K562 (cell line): ENCODE measurements around the gene ZNF598. TPM values are rescaled to one million over a fixed set of nuclear protein-coding genes. Genes with fewer than 3 reads are reported as not detected.
A peak's percentile ranks its signal among the peaks of the same experiment; 100 is the strongest.

Source experiments
- ATAC-seq: fragments of 200-7000 bp; cut with Tn5 transposase; 3 replicates; pipeline ENCODE4 v1.9.1; 2020; ENCODE audit warnings: moderate library complexity
- BruUV-seq: library from RNA; stranded (reverse); fragments of 400-500 nt; replicated peaks from 2 replicates; lab custom pipeline; 2021; lab: Mats Ljungman, UMichigan
- CTCF ChIA-PET: fragments of 300-600 bp; formaldehyde crosslinking; extraction: SDS; loops from one replicate; lab custom pipeline; 2021; ENCODE audit warnings: low intra/inter-chr PET ratio; lab: Yijun Ruan, JAX
- POLR2A ChIA-PET: fragments of 300-600, 350-650 bp; sonication (Branson Sonifier 250); formaldehyde crosslinking; extraction: SDS; loops from one replicate; lab custom pipeline; 2021; ENCODE audit warnings: antibody characterized with exemption, inconsistent platforms; lab: Yijun Ruan, JAX
- DNase-seq, 4 experiments: peaks; one replicate each; pipeline versions ENCODE4 v3.0.0 to v3.0.0-alpha.2; 2011 to 2018; ENCODE audit warnings: low spot score in 3 of 4, mixed read lengths in 3 of 4; ENCODE audit errors: extremely low read depth in 1 of 4
- FAIRE-seq: peaks from 2 replicates; lab custom pipeline; 2011; peaks lifted over from hg19 to GRCh38; lab: Jason Lieb, UNC
- H2AFZ ChIP-seq: 2 replicates; pipeline ENCODE4 v1.6.0; 2011; ENCODE audit warnings: low read depth, low read length, control low read depth, inconsistent platforms
- H3K27ac ChIP-seq: fragments of 200-600 bp; 3 replicates; pipeline ENCODE4 v1.8.0; 2011; ENCODE audit warnings: low read depth, mild to moderate bottlenecking, control low read depth, inconsistent platforms, low read length, moderate library complexity, mixed read lengths; ENCODE audit errors: extremely low read depth
- H3K27me3 ChIP-seq, 2 experiments: fragments of 300-600 bp in 1 of 2; 2 replicates in 1 of 2; 3 replicates in 1 of 2; pipeline versions ENCODE4 v1.6.0 to v1.8.0; 2011; ENCODE audit warnings: inconsistent platforms in 2 of 2, low read length in 2 of 2, mild to moderate bottlenecking in 1 of 2, mixed read lengths in 1 of 2, moderate library complexity in 1 of 2; ENCODE audit not compliant: control insufficient read depth in 2 of 2, insufficient read depth in 2 of 2
- H3K36me3 ChIP-seq: fragments of 300-600 bp; 3 replicates; pipeline ENCODE4 v1.8.0; 2011; ENCODE audit warnings: mild to moderate bottlenecking, low read length, inconsistent platforms; ENCODE audit not compliant: control insufficient read depth, insufficient read depth
- H3K4me1 ChIP-seq, 2 experiments: fragments of 200-600 bp in 1 of 2; replicated peaks in 1 of 2; 2 replicates in 1 of 2; 3 replicates in 1 of 2; pipeline versions ENCODE4 v1.5.1 to v1.8.0; 2011; ENCODE audit warnings: inconsistent platforms in 2 of 2, low read length in 2 of 2, mild to moderate bottlenecking in 1 of 2, mixed read lengths in 1 of 2, moderate library complexity in 1 of 2; ENCODE audit not compliant: control insufficient read depth in 2 of 2, insufficient read depth in 2 of 2
- H3K4me2 ChIP-seq: 2 replicates; pipeline ENCODE4 v1.6.1; 2011; ENCODE audit warnings: low read length, control low read depth, inconsistent platforms, mixed read lengths; ENCODE audit not compliant: insufficient read depth
- H3K4me3 ChIP-seq: fragments of 200-600 bp; sonication (generic), shearing (Covaris generic); 2 replicates; pipeline ENCODE4 v1.5.1; 2016; ENCODE audit warnings: control low read depth, inconsistent platforms
- H3K79me2 ChIP-seq: fragments of 200-600 bp; 3 replicates; pipeline ENCODE4 v1.8.0; 2011; ENCODE audit warnings: low read length, inconsistent platforms; ENCODE audit not compliant: control insufficient read depth, insufficient read depth
- H3K9ac ChIP-seq, 2 experiments: 2 replicates each; pipeline versions ENCODE4 v1.6.0 to v1.6.1; 2011; ENCODE audit warnings: low read depth in 2 of 2, low read length in 2 of 2, control low read depth in 1 of 2, inconsistent platforms in 1 of 2, mild to moderate bottlenecking in 1 of 2, mixed read lengths in 1 of 2; ENCODE audit not compliant: insufficient read depth in 1 of 2
- H3K9me1 ChIP-seq: one replicate; pipeline ENCODE4 v1.6.0; 2011; ENCODE audit warnings: inconsistent platforms, mild to moderate bottlenecking, low read length, moderate library complexity; ENCODE audit not compliant: control insufficient read depth, insufficient read depth
- H3K9me3 ChIP-seq: replicated peaks from 2 replicates; pipeline ENCODE4 v1.5.1; 2011; ENCODE audit warnings: low read depth, low read length, inconsistent platforms; ENCODE audit not compliant: control insufficient read depth, insufficient read depth
- H4K20me1 ChIP-seq: replicated peaks from 2 replicates; pipeline ENCODE4 v1.6.1; 2011; ENCODE audit warnings: low read length, inconsistent platforms, mixed read lengths; ENCODE audit not compliant: control insufficient read depth, insufficient read depth
- BRCA1 ChIP-seq, 2 experiments: fragments of 450-650 bp in 1 of 2; sonication (generic) in 1 of 2; formaldehyde crosslinking in 1 of 2; IDR thresholded peaks; 2 replicates each; pipeline versions ENCODE4 v1.5.0 to v1.6.1; 2017 to 2020; ENCODE audit warnings: mild to moderate bottlenecking in 1 of 2, missing genetic modification reagents in 1 of 2
- EP400 ChIP-seq: fragments of 450-650 bp; IDR thresholded peaks from 2 replicates; pipeline ENCODE4 v1.6.1; 2017; ENCODE audit warnings: antibody characterized with exemption, mild to moderate bottlenecking, moderate library complexity
- FOSL1 ChIP-seq: fragments of 200-800 bp; sonication (Bioruptor generic); conservative IDR thresholded peaks from 2 replicates; pipeline ENCODE4 v1.6.1; 2016; ENCODE audit warnings: missing genetic modification characterization, missing compliant biosample characterization
- OTX1 ChIP-seq: fragments of 450-650 bp; formaldehyde crosslinking; IDR thresholded peaks from 2 replicates; pipeline ENCODE4 v1.4.0; 2022; ENCODE audit warnings: mild to moderate bottlenecking
- POLR2G ChIP-seq: fragments of 200-400 bp; formaldehyde crosslinking; IDR thresholded peaks from 2 replicates; pipeline ENCODE4 v1.6.1; 2017; ENCODE audit warnings: low read depth, mild to moderate bottlenecking, antibody characterized with exemption, low read length, moderate library complexity
- SAFB2 ChIP-seq: fragments of 200-400 bp; formaldehyde crosslinking; IDR thresholded peaks from 2 replicates; pipeline ENCODE4 v1.6.1; 2018; ENCODE audit warnings: borderline replicate concordance, low read length, low read depth, moderate library complexity; ENCODE audit not compliant: severe bottlenecking
- SMARCA5 ChIP-seq: fragments of 450-650 bp; IDR thresholded peaks from 2 replicates; pipeline ENCODE4 v1.6.1; 2016
- ZNF3 ChIP-seq: fragments of 250-450 bp; sonication (Bioruptor Pico); IDR thresholded peaks from 2 replicates; pipeline ENCODE4 v1.5.0; 2021; ENCODE audit warnings: mild to moderate bottlenecking, moderate library complexity
- ZZZ3 ChIP-seq: fragments of 450-650 bp; IDR thresholded peaks from 2 replicates; pipeline ENCODE4 v1.6.1; 2016; ENCODE audit warnings: antibody characterized with exemption, mild to moderate bottlenecking, moderate library complexity
- WGBS: fragments of 100-300 bp; shearing (Covaris generic); methylation state at CpG from one replicate; pipeline ENCODE4 v1.1.6; 2016; ENCODE audit warnings: low coverage, mixed read lengths; ENCODE audit not compliant: insufficient coverage; ENCODE audit errors: missing lambda C conversion rate; 5-methylcytosine and 5-hydroxymethylcytosine counted together
- in situ Hi-C: fragments of 300-500 bp; cut with MboI; formaldehyde crosslinking; loops from 4 replicates; pipeline ENCODE4 v1.15.0; 2018; ENCODE audit warnings: inconsistent platforms, mixed read lengths
- intact Hi-C: fragments of 100-400 bp; cut with micrococcal nuclease; formaldehyde crosslinking; loops from 2 replicates; pipeline ENCODE4 v1.14.2; 2022
- polyA plus RNA-seq, 8 experiments: library from polyadenylated mRNA; depleted of rRNA in 4 of 8; stranded (reverse) in 5 of 8; unstranded in 3 of 8; fragments of >200 nt; fragmentation: Nextera tagmentation in 2 of 8; fragmentation: Illumina TruSeq in 1 of 8; extraction: Ambion mirVana in 2 of 8; extraction: Trizol in 1 of 8; gene quantifications; 2 replicates each; pipeline versions ENCODE4 v1.2.1 to v1.2.3, GENCODE V29; 2011 to 2014; ENCODE audit warnings: inconsistent platforms in 1 of 8, missing spikeins in 1 of 8
- total RNA-seq, 7 experiments: library from RNA; depleted of rRNA in 6 of 7; stranded (reverse); fragments of >200 nt in 6 of 7; fragmentation: Illumina TruSeq in 2 of 7; extraction: Trizol in 2 of 7; gene quantifications; 2 replicates each; pipeline versions ENCODE4 v1.2.1 to v1.2.3, GENCODE V29; 2011 to 2021; ENCODE audit warnings: low replicate concordance in 1 of 7
- TF ChIP-seq, protein P1 (sequence below): sonication (generic); formaldehyde crosslinking; IDR thresholded peaks from 2 replicates; pipeline ENCODE4 v1.8.0; 2023; ENCODE audit warnings: mild to moderate bottlenecking, missing genetic modification reagents
- TF ChIP-seq, protein P2 (sequence below): IDR thresholded peaks from 2 replicates; pipeline ENCODE4 v1.6.1; 2012; ENCODE audit warnings: low read depth, low read length, improper control_type of control experiment, borderline replicate concordance
- TF ChIP-seq, protein P3 (sequence below): fragments of 450-650 bp; IDR thresholded peaks from 2 replicates; pipeline ENCODE4 v1.6.1; 2016; ENCODE audit warnings: low read depth, mild to moderate bottlenecking, moderate library complexity
- TF ChIP-seq, protein P4 (sequence below): sonication (generic); formaldehyde crosslinking; IDR thresholded peaks from 2 replicates; pipeline ENCODE4 v1.5.0; 2020; ENCODE audit warnings: missing genetic modification reagents
- TF ChIP-seq, protein P5 (sequence below): sonication (generic); formaldehyde crosslinking; IDR thresholded peaks from 2 replicates; pipeline ENCODE4 v1.9.0; 2022; ENCODE audit warnings: mild to moderate bottlenecking, missing genetic modification reagents

ZNF598 gene
- total and polyA plus RNA-seq, 9 of the 15 experiments (the other 6 are each of a cell fraction or from before 2014, with no cell fraction given), result 0.11 to 115 (median 29.6) TPM

DNA sequence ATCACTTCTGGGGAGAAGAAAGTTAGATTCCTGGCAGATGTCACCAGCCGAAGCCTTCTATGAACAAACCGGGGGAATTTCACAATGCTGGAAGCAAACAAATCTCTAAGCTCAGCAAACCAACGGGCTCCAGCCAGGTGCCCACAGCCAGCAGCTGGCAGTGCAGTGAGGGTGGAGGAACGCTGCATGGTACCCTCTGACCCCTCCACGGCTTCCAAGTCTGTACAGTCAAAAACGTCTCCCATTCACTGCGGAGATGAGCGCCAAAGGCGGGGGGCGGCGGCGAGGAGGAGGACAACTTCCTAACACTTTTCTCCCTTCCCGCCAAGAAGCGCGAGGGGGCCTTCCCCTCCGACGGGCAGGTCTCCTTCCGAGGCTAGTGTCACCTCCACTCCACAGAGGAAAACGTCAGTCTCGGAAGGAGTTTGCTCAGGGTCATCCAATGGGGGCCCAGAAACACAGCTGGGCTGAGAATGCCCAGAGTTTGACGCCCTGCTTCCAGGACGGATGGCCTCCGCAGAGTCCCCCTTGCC is 924 bp downstream of the ZNF598 start (continued):
- TF ChIP-seq, protein P1, sequence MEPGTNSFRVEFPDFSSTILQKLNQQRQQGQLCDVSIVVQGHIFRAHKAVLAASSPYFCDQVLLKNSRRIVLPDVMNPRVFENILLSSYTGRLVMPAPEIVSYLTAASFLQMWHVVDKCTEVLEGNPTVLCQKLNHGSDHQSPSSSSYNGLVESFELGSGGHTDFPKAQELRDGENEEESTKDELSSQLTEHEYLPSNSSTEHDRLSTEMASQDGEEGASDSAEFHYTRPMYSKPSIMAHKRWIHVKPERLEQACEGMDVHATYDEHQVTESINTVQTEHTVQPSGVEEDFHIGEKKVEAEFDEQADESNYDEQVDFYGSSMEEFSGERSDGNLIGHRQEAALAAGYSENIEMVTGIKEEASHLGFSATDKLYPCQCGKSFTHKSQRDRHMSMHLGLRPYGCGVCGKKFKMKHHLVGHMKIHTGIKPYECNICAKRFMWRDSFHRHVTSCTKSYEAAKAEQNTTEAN (CRISPR knock-in tag), result peak; percentile 73; the same call in 1 of the 2 replicates
- TF ChIP-seq, protein P2, sequence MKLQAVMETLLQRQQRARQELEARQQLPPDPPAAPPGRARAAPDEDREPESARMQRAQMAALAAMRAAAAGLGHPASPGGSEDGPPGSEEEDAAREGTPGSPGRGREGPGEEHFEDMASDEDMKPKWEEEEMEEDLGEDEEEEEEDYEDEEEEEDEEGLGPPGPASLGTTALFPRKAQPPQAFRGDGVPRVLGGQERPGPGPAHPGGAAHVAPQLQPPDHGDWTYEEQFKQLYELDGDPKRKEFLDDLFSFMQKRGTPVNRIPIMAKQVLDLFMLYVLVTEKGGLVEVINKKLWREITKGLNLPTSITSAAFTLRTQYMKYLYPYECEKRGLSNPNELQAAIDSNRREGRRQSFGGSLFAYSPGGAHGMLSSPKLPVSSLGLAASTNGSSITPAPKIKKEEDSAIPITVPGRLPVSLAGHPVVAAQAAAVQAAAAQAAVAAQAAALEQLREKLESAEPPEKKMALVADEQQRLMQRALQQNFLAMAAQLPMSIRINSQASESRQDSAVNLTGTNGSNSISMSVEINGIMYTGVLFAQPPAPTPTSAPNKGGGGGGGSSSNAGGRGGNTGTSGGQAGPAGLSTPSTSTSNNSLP, result no peak

DNA sequence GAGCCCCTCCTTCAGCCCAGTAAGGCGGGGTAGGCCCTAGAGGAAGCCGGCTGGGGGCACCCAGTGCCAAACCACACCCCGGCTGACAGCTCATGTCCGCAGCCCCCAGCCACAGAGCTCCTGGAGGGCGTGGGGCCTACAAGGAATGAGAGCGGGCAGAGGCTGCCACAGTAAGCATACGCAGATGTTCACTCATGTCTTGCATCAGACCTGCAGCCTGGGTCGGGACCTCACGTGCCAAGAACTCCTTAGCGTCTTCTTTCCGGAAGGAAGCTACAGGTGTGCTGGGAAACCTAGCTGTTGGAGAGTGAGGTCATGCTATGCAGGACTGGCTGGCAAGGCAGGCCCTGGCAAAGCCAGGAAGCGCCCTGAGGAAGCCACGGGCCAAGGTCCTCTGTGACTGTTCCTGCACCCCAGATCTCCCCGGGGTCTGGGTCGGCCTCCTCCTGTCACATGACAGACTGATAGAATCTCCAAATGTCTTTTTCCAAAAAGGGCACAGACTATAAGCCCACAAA is 1.6 kb downstream of the ZNF598 start:
- Histone ChIP-seq H3K9me1 (peaks cover 19% of the 10 kb centered on the region), H4K20me1 (peaks cover 46% of the 10 kb centered on the region), H3K36me3 (peaks cover 49% of the 10 kb centered on the region; the same call in 2 of the 3 replicates), H3K4me1 (peaks cover 27 to 75% of the 10 kb centered on the region in 2 experiments), H3K27me3 (no peaks in the 10 kb centered on the region), H3K27ac (peak overlapping the region; percentile 42; the same call in 2 of the 3 replicates), H3K79me2 (peaks cover 78% of the 10 kb centered on the region), H2AFZ (no peak overlapping the region), H3K9me3 (no peaks in the 10 kb centered on the region), H3K4me3 (peak overlapping the region; percentile 99), H3K4me2 (peak overlapping the region; percentile 93), H3K9ac (peak overlapping the region; percentile 91 to 99)
- ChIA-PET POLR2A (interaction anchor here (0.6 to 2.6 kb wide), 4 partner anchors 11 to 147 kb away, joined by 3 to 13 read pairs (median 6); partner anchors contain the start of genes RPS2 and TRAF7), CTCF (no interaction called here)
- intact Hi-C loops, result loop anchor here (2.0 kb wide), 1 partner anchor 15 kb away; no protein-coding TSS in a partner anchor
- TSS peak; percentile 79 for BruUV-seq
- in situ Hi-C loops, result no loop called here
- WGBS, result 11% methylated on average over 15 of the region's 15 CpGs
- FAIRE-seq (no peak), ATAC-seq (peak; percentile 0; the same call in 1 of the 3 replicates), DNase-seq (peak in 2 of 4 experiments; percentile 46 to 53)
- TF ChIP-seq, protein P3, sequence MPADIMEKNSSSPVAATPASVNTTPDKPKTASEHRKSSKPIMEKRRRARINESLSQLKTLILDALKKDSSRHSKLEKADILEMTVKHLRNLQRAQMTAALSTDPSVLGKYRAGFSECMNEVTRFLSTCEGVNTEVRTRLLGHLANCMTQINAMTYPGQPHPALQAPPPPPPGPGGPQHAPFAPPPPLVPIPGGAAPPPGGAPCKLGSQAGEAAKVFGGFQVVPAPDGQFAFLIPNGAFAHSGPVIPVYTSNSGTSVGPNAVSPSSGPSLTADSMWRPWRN, result no peak
- no peak for TF ChIP-seq BRCA1 (IDR thresholded peaks at IDR 0.05)
- TF ChIP-seq BRCA1 (CRISPR knock-in tag; IDR thresholded peaks at IDR 0.05), result no peak
- no peak for TF ChIP-seq FOSL1 (tag)
- TF ChIP-seq, protein P4, sequence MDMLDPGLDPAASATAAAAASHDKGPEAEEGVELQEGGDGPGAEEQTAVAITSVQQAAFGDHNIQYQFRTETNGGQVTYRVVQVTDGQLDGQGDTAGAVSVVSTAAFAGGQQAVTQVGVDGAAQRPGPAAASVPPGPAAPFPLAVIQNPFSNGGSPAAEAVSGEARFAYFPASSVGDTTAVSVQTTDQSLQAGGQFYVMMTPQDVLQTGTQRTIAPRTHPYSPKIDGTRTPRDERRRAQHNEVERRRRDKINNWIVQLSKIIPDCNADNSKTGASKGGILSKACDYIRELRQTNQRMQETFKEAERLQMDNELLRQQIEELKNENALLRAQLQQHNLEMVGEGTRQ (CRISPR knock-in tag), result peak; percentile 71
- peak; percentile 47; the same call in 1 of the 2 replicates for TF ChIP-seq POLR2G
- TF ChIP-seq SMARCA5, result no peak
- TF ChIP-seq EP400, result peak; percentile 67
- TF ChIP-seq, protein P5, sequence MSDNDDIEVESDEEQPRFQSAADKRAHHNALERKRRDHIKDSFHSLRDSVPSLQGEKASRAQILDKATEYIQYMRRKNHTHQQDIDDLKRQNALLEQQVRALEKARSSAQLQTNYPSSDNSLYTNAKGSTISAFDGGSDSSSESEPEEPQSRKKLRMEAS, result no peak
- no peak for TF ChIP-seq ZNF3
- TF ChIP-seq OTX1 (CRISPR knock-in tag), result 0 out of 2 replicates have a peak, but pooled peaks have one; percentile 11
- no peak for TF ChIP-seq SAFB2
- TF ChIP-seq ZZZ3, result no peak
